AG04450 (cell line): ENCODE data around the gene C6orf132. TPM values are rescaled to one million over a fixed set of nuclear protein-coding genes. Genes with fewer than 3 reads are reported as not detected.

Source experiments
- CTCF ChIA-PET: fragments of 300-600, 350-600 bp; formaldehyde crosslinking; extraction: SDS; loops from one replicate; lab custom pipeline; 2022; ENCODE audit warnings: antibody characterized with exemption, inconsistent platforms; lab: Charles Lee
- POLR2A ChIA-PET: fragments of 350-600 bp; formaldehyde crosslinking; extraction: SDS; loops from one replicate; lab custom pipeline; 2021; ENCODE audit warnings: antibody characterized with exemption, inconsistent platforms; lab: Yijun Ruan, JAX
- DNase-seq: peaks from one replicate; pipeline ENCODE4 v3.0.0-alpha.2; 2011; ENCODE audit warnings: low read depth, low spot score
- H3K27ac ChIP-seq: one replicate; pipeline ENCODE4 v1.5.1; 2012; ENCODE audit warnings: low read depth, low read length, control low read depth
- H3K27me3 ChIP-seq: one replicate; pipeline ENCODE4 v1.6.0; 2012; ENCODE audit warnings: low read length; ENCODE audit not compliant: control insufficient read depth, insufficient read depth
- H3K4me3 ChIP-seq: 2 replicates; pipeline ENCODE4 v1.5.1; 2011; ENCODE audit warnings: mild to moderate bottlenecking, low read depth, low read length, control low read depth
- H3K9me3 ChIP-seq: 2 replicates; pipeline ENCODE4 v1.5.1; 2012; ENCODE audit warnings: low read length; ENCODE audit not compliant: control insufficient read depth, insufficient read depth
- CTCF ChIP-seq: IDR thresholded peaks from 2 replicates; pipeline ENCODE4 v1.5.1; 2011; ENCODE audit warnings: low read depth, low read length, control low read depth, inconsistent platforms
- polyA plus RNA-seq: library from polyadenylated mRNA; depleted of rRNA; stranded (reverse); fragments of >200 nt; gene quantifications from 2 replicates; pipeline ENCODE4 v1.2.3, GENCODE V29; 2011

C6orf132 gene
- polyA plus RNA-seq, 1 experiment = 0.68 TPM

GRCh38 chr6:42110683-42111082, 31.7 kb downstream of the C6orf132 start:
- Histone ChIP-seq H3K27ac (no peak overlapping the region), H3K27me3 (no peaks in the 10 kb centered on the region), H3K4me3 (no peak overlapping the region), H3K9me3 (no peaks in the 10 kb centered on the region; the same call in 1 of the 2 replicates)
- TF ChIP-seq CTCF = no peak
- DNase-seq = no peak
- ChIA-PET POLR2A (no interaction called here), CTCF (no interaction called here)

GRCh38 chr6:42108071-42108470, 34.3 kb downstream of the C6orf132 start:
- Histone ChIP-seq H3K27me3 (no peaks in the 10 kb centered on the region), H3K27ac (no peak overlapping the region), H3K4me3 (no peak overlapping the region), H3K9me3 (peaks cover 5% of the 10 kb centered on the region)
- no peak for TF ChIP-seq CTCF
- POLR2A ChIA-PET = interaction anchor here (0.5 kb wide), 1 partner anchor 11 kb away, joined by 3 read pairs; no protein-coding TSS in a partner anchor
- no peak for DNase-seq
- CTCF ChIA-PET = no interaction called here

- CTCF ChIA-PET = interaction anchor here (1.2 kb wide), 1 partner anchor 31 kb away, joined by 3 read pairs; no protein-coding TSS in a partner anchor
- Histone ChIP-seq H3K9me3 (peaks cover 5% of the 10 kb centered on the region), H3K4me3 (no peak overlapping the region), H3K27me3 (no peaks in the 10 kb centered on the region), H3K27ac (no peak overlapping the region)
- DNase-seq = no peak
- TF ChIP-seq CTCF = no peak
- POLR2A ChIA-PET = interaction anchor here (0.7 kb wide), 1 partner anchor 15 kb away, joined by 3 read pairs; no protein-coding TSS in a partner anchor
Measured at GRCh38 chr6:42106112-42107023, 36.1 kb downstream of the C6orf132 start.

GRCh38 chr6:42105709-42106108, 36.7 kb downstream of the C6orf132 start:
- no peak overlapping the region for H3K4me3 ChIP-seq
- ChIA-PET POLR2A (no interaction called here), CTCF (interaction anchor here (1.2 kb wide), 1 partner anchor 31 kb away, joined by 3 read pairs; no protein-coding TSS in a partner anchor)
- H3K27ac ChIP-seq = no peak overlapping the region
- no peaks in the 10 kb centered on the region for H3K27me3 ChIP-seq
- no peak for DNase-seq
- TF ChIP-seq CTCF = no peak
- peaks cover 5% of the 10 kb centered on the region for H3K9me3 ChIP-seq

GRCh38 chr6:42105156-42105648, 37.2 kb downstream of the C6orf132 start:
- Histone ChIP-seq H3K9me3 (peaks cover 5% of the 10 kb centered on the region), H3K27ac (no peak overlapping the region), H3K4me3 (no peak overlapping the region), H3K27me3 (no peaks in the 10 kb centered on the region)
- ChIA-PET POLR2A (no interaction called here), CTCF (interaction anchor here (0.8 to 1.6 kb wide), 11 partner anchors 9 to 59 kb away, joined by 3 to 6 read pairs (median 3); partner anchors contain the start of gene C6orf132)
- TF ChIP-seq CTCF = no peak
- no peak for DNase-seq
